ENCODE results near the gene SLC17A2.

The SLC17A2 gene

DNA sequence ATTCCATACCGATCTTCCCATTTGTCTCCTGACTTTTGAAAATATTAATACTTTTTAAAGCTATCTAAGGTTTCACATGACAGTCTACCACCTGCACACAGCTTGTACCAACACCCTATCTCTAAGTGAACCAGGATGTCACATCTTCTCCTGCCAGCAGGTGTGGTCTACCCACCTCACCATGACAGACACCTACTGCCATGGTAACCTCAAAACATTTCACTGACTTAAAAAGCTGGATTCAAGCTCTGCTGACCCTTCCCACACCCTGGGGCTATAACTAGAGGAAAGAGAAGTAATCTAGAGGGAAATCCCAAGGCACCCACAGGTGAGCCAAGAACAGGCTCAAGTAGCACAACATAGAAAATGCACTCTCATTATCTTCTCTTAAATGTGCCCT is 57.7 kb downstream of the SLC17A2 start:
- no peak for DNase-seq
- no peak overlapping the region for H3K9ac ChIP-seq (ENCODE audit: low read length)
- no peak overlapping the region for H3K4me2 ChIP-seq (ENCODE audit: low read depth, low read length)
- no peaks in the 10 kb centered on the region for H3K36me3 ChIP-seq (replicated peaks; ENCODE audit: insufficient read depth, low read length)
- TF ChIP-seq, protein P1, sequence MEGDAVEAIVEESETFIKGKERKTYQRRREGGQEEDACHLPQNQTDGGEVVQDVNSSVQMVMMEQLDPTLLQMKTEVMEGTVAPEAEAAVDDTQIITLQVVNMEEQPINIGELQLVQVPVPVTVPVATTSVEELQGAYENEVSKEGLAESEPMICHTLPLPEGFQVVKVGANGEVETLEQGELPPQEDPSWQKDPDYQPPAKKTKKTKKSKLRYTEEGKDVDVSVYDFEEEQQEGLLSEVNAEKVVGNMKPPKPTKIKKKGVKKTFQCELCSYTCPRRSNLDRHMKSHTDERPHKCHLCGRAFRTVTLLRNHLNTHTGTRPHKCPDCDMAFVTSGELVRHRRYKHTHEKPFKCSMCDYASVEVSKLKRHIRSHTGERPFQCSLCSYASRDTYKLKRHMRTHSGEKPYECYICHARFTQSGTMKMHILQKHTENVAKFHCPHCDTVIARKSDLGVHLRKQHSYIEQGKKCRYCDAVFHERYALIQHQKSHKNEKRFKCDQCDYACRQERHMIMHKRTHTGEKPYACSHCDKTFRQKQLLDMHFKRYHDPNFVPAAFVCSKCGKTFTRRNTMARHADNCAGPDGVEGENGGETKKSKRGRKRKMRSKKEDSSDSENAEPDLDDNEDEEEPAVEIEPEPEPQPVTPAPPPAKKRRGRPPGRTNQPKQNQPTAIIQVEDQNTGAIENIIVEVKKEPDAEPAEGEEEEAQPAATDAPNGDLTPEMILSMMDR (IDR thresholded peaks at IDR 0.05; ENCODE audit: low read length): no peak
- TF ChIP-seq EZH2 (optimal IDR thresholded peaks at IDR 0.05; ENCODE audit: low read depth, low read length) (no peak), EZH2phosphoT487 (IDR thresholded peaks at IDR 0.05; ENCODE audit: low read length) (no peak)
- no peaks in the 10 kb centered on the region for H3K9me3 ChIP-seq (replicated peaks; ENCODE audit: insufficient read depth, low read length)
- H3K4me3 ChIP-seq (ENCODE audit: low read length): no peak overlapping the region
- no peaks in the 10 kb centered on the region for H3F3A ChIP-seq (ENCODE audit: insufficient read depth, low read length)
- H3K79me2 ChIP-seq (ENCODE audit: low read length): no peaks in the 10 kb centered on the region
- no peaks in the 10 kb centered on the region for H4K20me1 ChIP-seq (ENCODE audit: insufficient read depth, low read length)
- H3K27ac ChIP-seq (ENCODE audit: low read length): no peak overlapping the region
- no peaks in the 10 kb centered on the region for H3K9me2 ChIP-seq (replicated peaks; ENCODE audit: insufficient read depth, low read length)
- H3K27me3 ChIP-seq (replicated peaks; ENCODE audit: insufficient read depth, low read length): no peaks in the 10 kb centered on the region
- no peaks in the 10 kb centered on the region for H3K4me1 ChIP-seq (ENCODE audit: low read length)
- H2AFZ ChIP-seq (ENCODE audit: low read length): no peak overlapping the region

DNA sequence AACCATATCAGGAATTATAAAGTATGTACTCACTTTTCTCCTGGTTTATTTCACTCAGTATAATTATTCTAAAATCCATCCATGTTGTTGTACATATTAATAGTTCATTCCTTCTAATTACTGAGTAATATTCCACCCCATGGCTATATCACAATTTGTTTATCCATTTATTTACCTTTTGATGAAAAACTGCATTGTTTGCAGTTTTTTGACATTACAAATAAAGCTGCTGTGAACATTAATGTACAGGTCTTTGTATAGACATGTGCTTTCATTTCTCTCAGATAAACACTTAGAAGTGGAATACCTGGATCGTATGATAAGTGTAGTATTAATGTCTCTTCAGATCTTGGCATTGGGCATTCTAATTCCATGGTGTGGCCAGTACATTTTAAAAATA is 60.7 kb downstream of the SLC17A2 start:
- Histone ChIP-seq H3K9me2 (replicated peaks; ENCODE audit: insufficient read depth, low read length) (no peaks in the 10 kb centered on the region), H4K20me1 (ENCODE audit: insufficient read depth, low read length) (no peaks in the 10 kb centered on the region), H3K27me3 (replicated peaks; ENCODE audit: insufficient read depth, low read length) (no peaks in the 10 kb centered on the region), H3K9me3 (replicated peaks; ENCODE audit: insufficient read depth, low read length) (no peaks in the 10 kb centered on the region), H3K9ac (ENCODE audit: low read length) (no peak overlapping the region), H3K36me3 (replicated peaks; ENCODE audit: insufficient read depth, low read length) (no peaks in the 10 kb centered on the region), H3K4me1 (ENCODE audit: low read length) (no peaks in the 10 kb centered on the region), H3K4me3 (ENCODE audit: low read length) (no peak overlapping the region), H3K79me2 (ENCODE audit: low read length) (no peaks in the 10 kb centered on the region), H3K27ac (ENCODE audit: low read length) (no peak overlapping the region), H2AFZ (ENCODE audit: low read length) (no peak overlapping the region), H3F3A (ENCODE audit: insufficient read depth, low read length) (no peaks in the 10 kb centered on the region), H3K4me2 (ENCODE audit: low read depth, low read length) (no peak overlapping the region)
- no peak for DNase-seq
- no peak for TF ChIP-seq EZH2phosphoT487 (IDR thresholded peaks at IDR 0.05; ENCODE audit: low read length)

DNA sequence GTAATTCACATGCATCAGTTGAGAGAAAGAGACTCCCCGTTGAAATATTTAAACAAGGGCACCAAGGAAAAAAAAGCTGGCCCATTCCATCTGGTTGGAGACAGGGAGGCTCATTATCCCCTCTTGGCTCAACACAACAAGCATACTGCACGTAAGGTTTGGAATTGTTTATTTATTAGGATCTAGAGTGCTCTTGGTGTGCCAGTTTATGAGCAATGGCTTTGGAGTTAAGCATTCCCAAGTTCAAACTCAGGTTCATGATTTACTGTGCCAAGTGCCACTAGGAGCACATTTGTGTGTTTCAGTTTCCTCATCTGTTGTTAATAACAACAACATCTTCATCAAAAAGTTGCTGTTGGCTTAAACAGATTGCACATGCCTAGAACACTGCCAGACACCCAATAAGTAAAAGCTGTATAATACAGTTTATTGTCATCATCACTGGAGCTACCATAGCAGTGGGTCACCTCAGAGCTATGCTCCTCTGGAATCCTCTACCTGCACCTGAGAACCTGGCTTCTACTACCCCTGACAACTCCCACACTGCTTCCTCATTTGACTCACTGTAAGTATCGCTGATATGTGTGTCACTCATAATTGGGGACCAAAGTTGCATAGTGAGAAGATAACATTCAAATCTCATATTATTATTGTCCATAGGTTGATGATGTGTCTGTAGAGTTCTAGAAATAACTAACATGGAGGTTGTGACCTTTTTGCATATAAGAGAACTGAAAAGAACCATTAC is 61.9 kb downstream of the SLC17A2 start:
- H3K27me3 ChIP-seq (replicated peaks; ENCODE audit: insufficient read depth, low read length): no peaks in the 10 kb centered on the region
- H3F3A ChIP-seq (ENCODE audit: insufficient read depth, low read length): no peaks in the 10 kb centered on the region
- no peak for DNase-seq
- no peak overlapping the region for H3K4me3 ChIP-seq (ENCODE audit: low read length)
- no peak overlapping the region for H2AFZ ChIP-seq (ENCODE audit: low read length)
- H3K36me3 ChIP-seq (replicated peaks; ENCODE audit: insufficient read depth, low read length): no peaks in the 10 kb centered on the region
- H3K4me1 ChIP-seq (ENCODE audit: low read length): no peaks in the 10 kb centered on the region
- no peak overlapping the region for H3K27ac ChIP-seq (ENCODE audit: low read length)
- no peak overlapping the region for H3K9ac ChIP-seq (ENCODE audit: low read length)
- no peaks in the 10 kb centered on the region for H3K9me2 ChIP-seq (replicated peaks; ENCODE audit: insufficient read depth, low read length)
- H3K79me2 ChIP-seq (ENCODE audit: low read length): no peaks in the 10 kb centered on the region
- H4K20me1 ChIP-seq (ENCODE audit: insufficient read depth, low read length): no peaks in the 10 kb centered on the region
- no peak overlapping the region for H3K4me2 ChIP-seq (ENCODE audit: low read depth, low read length)
- H3K9me3 ChIP-seq (replicated peaks; ENCODE audit: insufficient read depth, low read length): no peaks in the 10 kb centered on the region
- TF ChIP-seq, protein P1 (IDR thresholded peaks at IDR 0.05; ENCODE audit: low read length): no peak
- TF ChIP-seq EZH2 (optimal IDR thresholded peaks at IDR 0.05; ENCODE audit: low read depth, low read length) (no peak), EZH2phosphoT487 (IDR thresholded peaks at IDR 0.05; ENCODE audit: low read length) (no peak)

DNA sequence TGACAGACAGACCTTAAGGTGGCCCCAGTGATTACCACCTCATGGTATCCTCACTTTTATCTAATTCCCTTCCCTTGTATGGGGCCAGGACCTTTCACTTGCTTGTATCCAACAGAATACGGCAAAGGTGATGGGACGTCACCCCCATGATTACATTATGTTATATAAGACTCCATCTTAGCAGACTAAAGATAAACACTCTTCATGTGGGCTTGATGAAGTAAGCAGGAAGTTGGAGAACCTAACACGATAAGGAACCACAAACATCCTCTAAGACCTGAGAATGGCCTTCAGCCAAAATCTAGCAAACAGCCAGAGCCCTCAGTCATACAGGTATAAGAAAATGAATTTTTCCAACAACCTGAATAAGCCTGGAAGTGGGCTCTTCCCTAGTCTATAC is 64.5 kb downstream of the SLC17A2 start:
- DNase-seq: no peak

More for the DNA sequence above, 64.5 kb downstream of the SLC17A2 start:
- H3K27ac ChIP-seq (ENCODE audit: low read length): no peak overlapping the region
- H3F3A ChIP-seq (ENCODE audit: insufficient read depth, low read length): no peaks in the 10 kb centered on the region
- H3K27me3 ChIP-seq (replicated peaks; ENCODE audit: insufficient read depth, low read length): no peaks in the 10 kb centered on the region
- H3K4me3 ChIP-seq (ENCODE audit: low read length): no peak overlapping the region
- H3K4me2 ChIP-seq (ENCODE audit: low read depth, low read length): no peak overlapping the region
- TF ChIP-seq EZH2 (optimal IDR thresholded peaks at IDR 0.05; ENCODE audit: low read depth, low read length) (no peak), EZH2phosphoT487 (IDR thresholded peaks at IDR 0.05; ENCODE audit: low read length) (no peak)
- TF ChIP-seq, protein P1 (IDR thresholded peaks at IDR 0.05; ENCODE audit: low read length): no peak
- no peaks in the 10 kb centered on the region for H3K4me1 ChIP-seq (ENCODE audit: low read length)
- H3K9me3 ChIP-seq (replicated peaks; ENCODE audit: insufficient read depth, low read length): no peaks in the 10 kb centered on the region
- H3K79me2 ChIP-seq (ENCODE audit: low read length): no peaks in the 10 kb centered on the region
- no peaks in the 10 kb centered on the region for H4K20me1 ChIP-seq (ENCODE audit: insufficient read depth, low read length)
- H2AFZ ChIP-seq (ENCODE audit: low read length): no peak overlapping the region
- H3K9ac ChIP-seq (ENCODE audit: low read length): no peak overlapping the region
- no peaks in the 10 kb centered on the region for H3K36me3 ChIP-seq (replicated peaks; ENCODE audit: insufficient read depth, low read length)
- no peaks in the 10 kb centered on the region for H3K9me2 ChIP-seq (replicated peaks; ENCODE audit: insufficient read depth, low read length)
